ENCODE measurements around the gene NOX3. TPM values are rescaled to one million over a fixed set of nuclear protein-coding genes. Genes with fewer than 3 reads are reported as not detected.

The NOX3 gene
- total RNA-seq, 2 experiments from 2014 or later = not detected

DNA sequence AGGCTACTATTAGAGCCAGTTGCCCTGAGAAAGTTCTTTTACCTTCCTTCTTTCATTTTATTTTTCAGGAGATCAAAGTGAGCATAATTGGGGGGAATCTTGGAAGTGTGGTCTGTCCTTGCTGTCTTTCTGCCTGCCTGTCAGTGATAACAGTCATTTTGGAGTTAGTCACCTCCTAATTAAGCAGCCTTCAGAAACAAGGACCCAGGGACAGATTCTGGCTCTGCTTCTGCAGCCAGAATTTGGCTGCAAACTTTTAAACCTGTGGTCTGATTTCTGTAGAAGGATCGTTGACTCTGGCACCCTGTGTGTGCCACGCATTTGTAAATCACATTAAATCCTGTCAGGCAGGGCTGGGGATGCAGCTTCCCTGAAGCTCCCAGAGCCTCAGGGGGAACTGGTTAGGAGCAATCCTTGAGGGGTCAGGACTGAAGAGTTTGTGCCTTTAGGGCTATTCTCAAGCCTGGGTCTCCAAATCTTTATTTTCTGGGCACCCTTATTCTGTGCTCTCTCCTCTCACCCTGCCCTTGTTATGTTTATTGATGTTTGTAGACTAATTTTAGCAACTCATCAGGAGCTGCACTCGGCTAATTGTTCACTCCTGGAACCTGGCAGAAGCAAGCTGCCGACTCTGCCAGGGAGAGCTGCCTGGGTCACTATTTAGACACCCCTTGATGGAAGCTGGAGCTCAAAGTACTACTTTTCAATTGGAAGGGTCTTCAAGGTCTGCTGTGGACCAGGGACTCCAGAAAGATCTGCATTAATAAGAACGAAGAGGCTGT, 6.8 kb downstream of the NOX3 start:
- DNase-seq (no peak), ATAC-seq (ENCODE audit: poor library complexity) (no peak)
- H3K27me3 ChIP-seq (ENCODE audit: control insufficient read depth in 1 of 2, insufficient read depth in 2 of 2, low read length in 2 of 2) = peaks cover 0 to 7% of the 10 kb centered on the region in 2 experiments
- H3K4me1 Mint-ChIP-seq (ENCODE audit: low read depth) = peaks cover 7% of the 10 kb centered on the region
- H3K4me3 Mint-ChIP-seq = no peak overlapping the region
- H3K4me1 ChIP-seq (ENCODE audit: insufficient read depth, low read length) = no peaks in the 10 kb centered on the region
- H3K27ac ChIP-seq (ENCODE audit: low read depth in 1 of 2, low read length in 2 of 2) = no peak overlapping the region
- ChIA-PET CTCF (interaction anchor here (1.0 kb wide), 1 partner anchor 12 kb away, joined by 3 read pairs; no protein-coding TSS in a partner anchor), POLR2A (interaction anchor here (0.8 kb wide), 1 partner anchor 31 kb away, joined by 5 read pairs; no protein-coding TSS in a partner anchor)
- H3K9me3 Mint-ChIP-seq = no peaks in the 10 kb centered on the region
- TF ChIP-seq CTCF (IDR thresholded peaks at IDR 0.05) = no peak
- intact Hi-C loops (cut with DNase I, micrococcal nuclease) = no loop called here
- no peak overlapping the region for H3K27ac Mint-ChIP-seq
- H3K9me3 ChIP-seq (ENCODE audit: control insufficient read depth in 1 of 2, insufficient read depth in 1 of 2, low read length in 2 of 2) = no peaks in the 10 kb centered on the region
- no peaks in the 10 kb centered on the region for H3K36me3 Mint-ChIP-seq (ENCODE audit: low read depth)
- no peaks in the 10 kb centered on the region for H3K36me3 ChIP-seq (ENCODE audit: insufficient read depth, low read length)
- peaks cover 6% of the 10 kb centered on the region for H3K27me3 Mint-ChIP-seq
- no peak overlapping the region for H3K4me3 ChIP-seq (ENCODE audit: low read length)

DNA sequence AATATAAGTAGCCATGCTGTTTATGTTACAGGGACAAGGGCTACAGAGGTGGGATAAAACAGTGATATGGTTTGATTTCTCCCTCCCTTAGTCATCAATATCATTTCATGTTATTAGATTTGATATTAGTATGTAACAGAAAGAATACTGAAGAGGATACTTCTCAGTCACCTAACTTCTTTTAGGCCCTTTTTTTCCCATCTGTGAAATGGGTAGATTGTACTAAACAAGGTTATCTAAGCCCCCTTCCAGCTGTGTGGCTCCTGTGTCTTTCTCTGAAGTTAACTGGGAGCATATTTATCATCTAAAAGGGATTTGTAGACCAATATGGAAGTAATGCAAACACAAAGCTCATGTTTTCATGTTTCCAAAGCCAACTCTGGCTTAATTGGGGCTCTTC, 7.7 kb downstream of the NOX3 start:
- CTCF ChIA-PET = no interaction called here

More for the DNA sequence above, 7.7 kb downstream of the NOX3 start:
- Mint-ChIP-seq H3K9me3 (no peaks in the 10 kb centered on the region), H3K4me3 (no peak overlapping the region), H3K27me3 (peaks cover 6% of the 10 kb centered on the region), H3K36me3 (ENCODE audit: low read depth) (no peaks in the 10 kb centered on the region), H3K27ac (no peak overlapping the region), H3K4me1 (ENCODE audit: low read depth) (peaks cover 7% of the 10 kb centered on the region)
- intact Hi-C loops (cut with DNase I, micrococcal nuclease) = no loop called here
- H3K27me3 ChIP-seq (ENCODE audit: control insufficient read depth in 1 of 2, insufficient read depth in 2 of 2, low read length in 2 of 2) = peaks cover 0 to 7% of the 10 kb centered on the region in 2 experiments
- no peak overlapping the region for H3K4me3 ChIP-seq (ENCODE audit: low read length)
- no peaks in the 10 kb centered on the region for H3K36me3 ChIP-seq (ENCODE audit: insufficient read depth, low read length)
- H3K4me1 ChIP-seq (ENCODE audit: insufficient read depth, low read length) = no peaks in the 10 kb centered on the region
- no peaks in the 10 kb centered on the region for H3K9me3 ChIP-seq (ENCODE audit: control insufficient read depth in 1 of 2, insufficient read depth in 1 of 2, low read length in 2 of 2)
- no peak for DNase-seq
- no peak overlapping the region for H3K27ac ChIP-seq (ENCODE audit: low read depth in 1 of 2, low read length in 2 of 2)
- POLR2A ChIA-PET = interaction anchor here (0.8 kb wide), 1 partner anchor 30 kb away, joined by 5 read pairs; no protein-coding TSS in a partner anchor
- no peak for TF ChIP-seq CTCF (IDR thresholded peaks at IDR 0.05)
- no peak for ATAC-seq (ENCODE audit: poor library complexity)

All from CD4-positive, alpha-beta T cell (primary cell).